DND-41 (cell line): ENCODE measurements around the gene NACA.
A peak's percentile ranks its signal among the peaks of the same experiment; 100 is the strongest.

Experiments used
- ATAC-seq: fragments of 200-7000 bp; cut with Tn5 transposase; 3 replicates; pipeline ENCODE4 v1.9.1; 2021; ENCODE audit warnings: low read depth; ENCODE audit not compliant: insufficient read depth
- DNase-seq: peaks from one replicate; pipeline ENCODE4 v3.0.0-alpha.2; 2020
- H2AFZ ChIP-seq: 2 replicates; pipeline ENCODE4 v1.6.0; 2012; ENCODE audit warnings: low read depth, low read length
- H3K27ac ChIP-seq: 2 replicates; pipeline ENCODE4 v1.5.1; 2012; ENCODE audit warnings: low read length, inconsistent platforms
- H3K27me3 ChIP-seq: fragments of 200-600 bp; sonication (generic); 2 replicates; pipeline ENCODE4 v1.6.0; 2012; ENCODE audit warnings: low read length, mild to moderate bottlenecking, inconsistent platforms; ENCODE audit not compliant: insufficient read depth, poor library complexity
- H3K36me3 ChIP-seq: 2 replicates; pipeline ENCODE4 v1.5.1; 2012; ENCODE audit warnings: low read length, inconsistent platforms; ENCODE audit not compliant: insufficient read depth
- H3K4me1 ChIP-seq: 2 replicates; pipeline ENCODE4 v1.5.1; 2012; ENCODE audit warnings: mild to moderate bottlenecking, low read length; ENCODE audit not compliant: insufficient read depth
- H3K4me2 ChIP-seq: 2 replicates; pipeline ENCODE4 v1.6.0; 2012; ENCODE audit warnings: mild to moderate bottlenecking, moderate library complexity, low read length, inconsistent platforms; ENCODE audit not compliant: insufficient read depth
- H3K4me3 ChIP-seq, 2 experiments: fragments of 200-600 bp in 1 of 2; shearing (Covaris generic) in 1 of 2; 2 replicates each; pipeline ENCODE4 v1.5.1; 2012 to 2016; ENCODE audit warnings: inconsistent platforms in 2 of 2, low read length in 2 of 2, mild to moderate bottlenecking in 2 of 2, low read depth in 1 of 2, moderate library complexity in 1 of 2
- H3K79me2 ChIP-seq: 2 replicates; pipeline ENCODE4 v1.6.0; 2012; ENCODE audit warnings: low read length, inconsistent platforms; ENCODE audit not compliant: insufficient read depth
- H3K9ac ChIP-seq: 2 replicates; pipeline ENCODE4 v1.6.0; 2012; ENCODE audit warnings: low read depth, mild to moderate bottlenecking, inconsistent platforms, low read length, moderate library complexity
- H3K9me3 ChIP-seq: 2 replicates; pipeline ENCODE4 v1.5.1; 2012; ENCODE audit warnings: low read length, moderate library complexity, mild to moderate bottlenecking, inconsistent platforms; ENCODE audit not compliant: insufficient read depth, severe bottlenecking
- H4K20me1 ChIP-seq: 2 replicates; pipeline ENCODE4 v1.6.0; 2012; ENCODE audit warnings: low read length; ENCODE audit not compliant: insufficient read depth
- CTCF ChIP-seq: IDR thresholded peaks from 2 replicates; pipeline ENCODE4 v1.5.1; 2012; ENCODE audit warnings: borderline replicate concordance, low read length, moderate library complexity, mild to moderate bottlenecking; ENCODE audit not compliant: poor library complexity, severe bottlenecking; ENCODE audit errors: extremely low read depth
- EZH2 ChIP-seq: IDR thresholded peaks from 3 replicates; pipeline ENCODE4 v1.6.1; 2012; ENCODE audit warnings: borderline replicate concordance, low read depth, mild to moderate bottlenecking, moderate library complexity, low read length, inconsistent platforms; ENCODE audit not compliant: severe bottlenecking

The NACA gene

GRCh38 chr12:56723889-56724700, 1.0 kb downstream of the NACA start:
- TF ChIP-seq CTCF: no peak
- TF ChIP-seq EZH2: no peak
- H3K9me3 ChIP-seq: no peaks in the 10 kb centered on the region
- peaks cover 60% of the 10 kb centered on the region for H3K79me2 ChIP-seq
- H3K36me3 ChIP-seq: peaks cover 62% of the 10 kb centered on the region
- peaks cover 66% of the 10 kb centered on the region for H3K4me1 ChIP-seq
- peak overlapping the region; percentile 98 for H3K4me2 ChIP-seq
- DNase-seq (peak; percentile 25), ATAC-seq (no peak)
- H3K9ac ChIP-seq: peak overlapping the region; percentile 85
- peak overlapping the region; percentile 89 for H3K27ac ChIP-seq
- H2AFZ ChIP-seq: no peak overlapping the region
- peaks cover 53% of the 10 kb centered on the region for H4K20me1 ChIP-seq
- H3K27me3 ChIP-seq: no peaks in the 10 kb centered on the region
- peak overlapping the region; percentile 88 to 93 for H3K4me3 ChIP-seq

- Histone ChIP-seq H3K27ac (peak overlapping the region; percentile 89), H3K4me1 (peaks cover 71% of the 10 kb centered on the region), H3K36me3 (peaks cover 65% of the 10 kb centered on the region), H3K4me2 (peak overlapping the region; percentile 98), H3K27me3 (no peaks in the 10 kb centered on the region), H3K4me3 (peak overlapping the region; percentile 88 to 93), H4K20me1 (peaks cover 58% of the 10 kb centered on the region), H3K79me2 (peaks cover 68% of the 10 kb centered on the region), H3K9ac (peak overlapping the region; percentile 85), H2AFZ (no peak overlapping the region), H3K9me3 (no peaks in the 10 kb centered on the region)
- TF ChIP-seq CTCF: no peak
- TF ChIP-seq EZH2: no peak
- ATAC-seq: no peak
- DNase-seq: no peak
These were observed 1.7 kb downstream of the NACA start for GRCh38 chr12:56723352-56723751.

- no peak overlapping the region for H2AFZ ChIP-seq
- no peak for ATAC-seq
- no peaks in the 10 kb centered on the region for H3K9me3 ChIP-seq
- H4K20me1 ChIP-seq: peaks cover 62% of the 10 kb centered on the region
- peaks cover 71% of the 10 kb centered on the region for H3K4me1 ChIP-seq
- H3K4me2 ChIP-seq: peak overlapping the region; percentile 98
- peaks cover 72% of the 10 kb centered on the region for H3K79me2 ChIP-seq
- H3K27me3 ChIP-seq: no peaks in the 10 kb centered on the region
- no peak for TF ChIP-seq CTCF
- TF ChIP-seq EZH2: no peak
- H3K27ac ChIP-seq: peak overlapping the region; percentile 89
- H3K4me3 ChIP-seq: peak overlapping the region; percentile 88 to 93; a peak in 3 of 4 replicates
- DNase-seq: no peak
- peak overlapping the region; percentile 85 for H3K9ac ChIP-seq
- peaks cover 63% of the 10 kb centered on the region for H3K36me3 ChIP-seq
These were observed 2.3 kb downstream of the NACA start for GRCh38 chr12:56722832-56723231.
